Stimulated activated CD4-positive, alpha-beta T cell treated with anti-CD3 and anti-CD28 coated beads, TNF-alpha, amount 100 ng/mL, for 24 hours (primary cell): Measurements from ENCODE around the gene LRRIQ1.

Experiments used
- DNase-seq, 3 experiments: peaks; one replicate each; pipeline ENCODE4 v3.0.0-alpha.2; 2020; ENCODE audit warnings: low read depth in 3 of 3

LRRIQ1 gene

DNA sequence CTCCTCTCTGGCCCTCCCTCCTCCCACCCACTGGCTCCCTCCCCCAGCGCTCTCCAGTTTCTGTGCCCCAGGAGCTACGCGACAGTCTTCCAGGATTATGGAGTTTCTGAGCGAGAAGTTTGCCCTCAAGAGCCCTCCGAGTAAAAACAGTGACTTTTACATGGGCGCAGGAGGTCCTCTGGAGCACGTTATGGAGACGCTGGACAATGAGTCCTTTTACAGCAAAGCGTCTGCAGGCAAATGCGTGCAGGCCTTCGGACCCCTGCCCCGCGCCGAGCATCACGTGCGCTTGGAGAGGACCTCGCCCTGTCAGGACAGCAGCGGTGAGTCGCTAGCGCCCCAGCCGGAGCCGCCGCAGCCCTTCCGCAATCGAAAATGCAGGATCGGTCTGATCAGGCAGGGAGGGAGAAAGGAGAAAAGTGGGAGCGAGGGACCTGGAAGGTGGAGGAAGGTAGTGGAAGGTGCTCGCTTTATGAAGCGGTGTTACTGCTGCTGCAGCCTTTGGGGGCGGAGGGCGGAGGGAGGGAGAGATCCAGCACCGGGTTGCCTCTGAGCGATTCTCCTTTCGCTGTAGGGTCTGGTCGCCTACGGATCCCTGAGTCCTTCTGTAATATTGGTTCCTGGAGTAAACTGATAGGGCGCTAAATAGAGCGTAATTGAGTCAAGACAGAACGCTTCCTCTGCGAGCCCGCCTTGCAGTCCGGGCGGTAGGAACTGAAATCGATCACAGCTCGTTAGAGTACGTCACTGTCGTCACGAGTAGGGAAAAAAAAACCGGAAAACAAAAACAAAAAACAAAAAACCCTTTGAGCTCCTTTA is 244.2 kb downstream of the LRRIQ1 start, which contains the start of gene ALX1:
TSS of gene ALX1 (plus strand) at position 56 of the 819 bp plus-strand sequence. CDS start at position 98, 42 bp downstream.
- no peak for DNase-seq

- DNase-seq = no peak
Measured at GRCh38 chr12:85280984-85281630, 245.0 kb downstream of the LRRIQ1 start.

GRCh38 chr12:85281636-85282312 is 245.6 kb downstream of the LRRIQ1 start:
- no peak for DNase-seq

- DNase-seq = no peak
Measured at GRCh38 chr12:85283560-85283959, 247.4 kb downstream of the LRRIQ1 start.
